IPS-NIHi7 (cell line): ENCODE data around the gene KLRK1.
"Not testable (repeated sequence)": the region's sequence is repeated elsewhere in the genome, so short reads cannot be mapped to it uniquely, and the experiment has no call there.

Source experiments
- DNase-seq: peaks from one replicate; pipeline ENCODE4 v3.0.0; 2012; ENCODE audit warnings: mixed read lengths; ENCODE audit errors: extremely low spot score

KLRK1 gene

GRCh38 chr12:10388624-10389413 lies 1.0 kb downstream of the KLRK1 start:
- no peak for DNase-seq

- DNase-seq = not testable (repeated sequence)
These were observed 2.3 kb downstream of the KLRK1 start for GRCh38 chr12:10387498-10387897.

DNA sequence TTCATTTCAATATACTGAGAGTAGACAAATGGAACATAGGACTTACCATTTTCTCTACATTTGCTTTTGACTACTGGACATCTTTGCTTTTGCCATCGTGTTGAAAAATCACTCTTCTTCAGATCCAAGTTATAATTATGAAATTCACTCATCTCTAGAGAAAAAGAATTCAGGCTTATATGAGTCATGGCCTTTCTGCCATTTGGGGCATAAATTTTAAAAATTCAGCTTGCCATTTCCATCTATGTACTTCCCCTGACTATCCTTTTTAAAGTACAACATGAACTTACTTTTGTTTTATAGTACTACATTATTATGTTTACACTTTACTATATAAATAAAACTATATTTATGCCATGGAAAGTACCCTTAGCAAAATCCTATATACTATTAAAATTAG lies 3.0 kb downstream of the KLRK1 start:
- DNase-seq = no peak

GRCh38 chr12:10385166-10385613 lies 4.7 kb downstream of the KLRK1 start:
- DNase-seq = no peak

DNA sequence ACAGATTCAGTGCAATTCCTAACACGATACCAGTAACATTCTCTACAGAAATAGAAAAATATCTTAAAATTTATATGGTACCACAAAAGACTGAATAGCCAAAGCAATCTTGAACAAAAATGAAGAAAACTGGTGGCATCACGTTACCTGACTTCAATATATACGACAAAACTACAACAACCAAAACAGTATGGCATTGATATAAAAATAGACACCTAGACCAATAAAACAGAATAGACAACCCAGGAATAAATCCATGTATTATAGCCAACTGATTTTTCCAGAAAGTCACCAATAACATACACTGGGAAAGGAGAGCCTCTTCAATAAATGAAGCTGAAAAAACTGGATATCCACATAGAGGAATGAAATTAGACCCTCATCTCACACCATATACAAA lies 5.7 kb downstream of the KLRK1 start:
- DNase-seq = no peak

DNA sequence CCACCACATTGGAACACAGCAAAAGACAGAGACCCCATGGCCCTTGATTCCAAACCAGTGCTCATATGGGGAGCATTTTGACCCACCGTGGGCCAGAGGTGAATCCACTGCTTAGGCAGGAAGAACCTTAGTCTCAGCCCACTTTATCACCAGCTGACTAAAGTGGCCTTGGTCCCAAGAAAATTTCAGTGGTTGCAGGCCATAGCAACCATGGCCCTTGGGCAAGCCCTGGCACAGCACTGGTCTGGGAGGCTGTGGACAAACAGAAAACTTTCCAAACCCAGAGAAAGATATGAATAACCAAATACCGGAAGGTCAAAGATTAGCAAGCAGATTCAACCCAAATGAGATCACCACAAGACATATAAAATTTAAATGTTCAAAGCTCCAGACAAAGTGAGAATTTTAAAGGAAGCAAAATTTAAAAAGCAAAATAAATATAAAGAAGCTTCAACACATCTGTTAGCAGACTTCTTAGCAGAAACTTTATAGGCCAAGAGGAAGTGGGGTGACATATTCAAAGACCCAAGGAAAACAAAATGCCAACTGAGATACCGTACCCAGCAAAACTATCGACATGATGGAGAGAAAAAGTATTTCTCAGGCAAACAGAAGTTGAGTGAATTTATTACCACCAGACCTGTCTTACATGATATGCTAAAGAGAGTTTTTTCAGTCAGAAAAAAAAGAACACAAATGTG lies 7.8 kb downstream of the KLRK1 start:
- DNase-seq = no peak

DNA sequence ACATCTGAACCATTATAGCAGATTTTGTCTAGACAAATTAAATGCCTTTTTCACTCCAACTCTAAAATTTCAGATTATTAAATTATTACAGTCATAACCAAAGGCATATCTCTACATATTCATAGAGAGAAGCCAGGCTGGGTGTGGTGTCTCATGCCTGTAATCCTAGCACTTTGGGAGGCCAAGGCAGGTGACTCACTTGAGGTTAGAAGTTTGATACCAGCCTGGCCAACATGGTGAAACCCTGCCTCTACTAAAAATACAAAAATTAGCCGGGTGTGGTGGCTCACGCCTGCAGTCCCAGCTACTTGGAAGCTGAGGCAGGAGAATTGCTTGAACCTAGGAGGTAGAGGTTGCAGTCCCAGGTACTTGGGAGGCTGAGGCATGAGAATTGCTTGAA lies 11.1 kb downstream of the KLRK1 start:
- DNase-seq = not testable (repeated sequence)

GRCh38 chr12:10374624-10375018 lies 15.2 kb downstream of the KLRK1 start:
- DNase-seq = no peak

DNA sequence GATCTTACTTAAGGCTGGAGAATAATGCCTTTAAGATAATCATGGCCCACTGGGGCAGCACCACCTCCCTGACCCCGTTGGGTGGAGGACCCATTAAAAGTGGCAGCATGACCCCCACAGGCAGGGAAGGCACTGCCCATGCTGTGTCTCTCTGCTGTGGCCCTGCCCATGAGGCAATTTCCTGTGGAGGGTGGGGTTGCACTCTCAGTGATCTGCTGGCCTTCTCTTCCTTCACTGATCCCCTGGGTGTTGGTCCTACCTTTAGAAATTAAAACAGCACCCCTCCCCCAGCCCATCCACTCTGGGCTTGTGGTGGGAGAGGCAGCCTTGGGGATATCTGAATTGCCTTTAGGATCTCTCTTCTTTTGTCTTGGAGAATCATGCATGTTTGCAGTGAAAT lies 17.3 kb downstream of the KLRK1 start:
- DNase-seq = no peak

DNA sequence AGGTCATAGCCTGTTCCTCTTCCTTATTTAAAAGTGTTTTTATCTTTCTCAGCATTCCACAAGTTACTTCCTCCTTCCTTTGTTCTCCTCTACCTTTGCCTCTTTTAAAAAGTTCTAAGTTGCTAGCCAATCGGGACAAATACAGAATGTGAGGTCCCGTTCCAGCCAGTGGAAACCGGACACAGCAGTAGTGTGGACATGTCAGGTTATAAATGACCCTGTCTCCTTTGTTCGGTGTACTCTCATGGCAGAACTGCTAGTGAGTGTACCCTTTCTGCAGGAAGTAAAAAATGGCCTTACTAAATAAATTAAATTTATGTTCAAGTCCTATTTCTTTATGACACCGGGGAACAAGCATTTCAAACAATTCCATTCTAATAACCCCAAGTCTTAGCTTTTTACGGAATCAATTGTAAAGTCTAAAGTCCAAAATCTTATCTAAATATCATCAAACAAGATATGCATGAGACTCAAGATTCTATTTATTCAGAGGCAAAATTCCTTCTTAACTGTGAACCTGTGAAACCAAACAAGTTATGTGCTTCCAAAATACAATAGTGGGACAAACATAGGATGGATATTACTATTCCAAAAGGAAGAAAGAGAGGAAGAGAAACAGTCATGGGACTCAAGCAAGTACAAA lies 17.8 kb downstream of the KLRK1 start:
- not testable (repeated sequence) for DNase-seq

DNA sequence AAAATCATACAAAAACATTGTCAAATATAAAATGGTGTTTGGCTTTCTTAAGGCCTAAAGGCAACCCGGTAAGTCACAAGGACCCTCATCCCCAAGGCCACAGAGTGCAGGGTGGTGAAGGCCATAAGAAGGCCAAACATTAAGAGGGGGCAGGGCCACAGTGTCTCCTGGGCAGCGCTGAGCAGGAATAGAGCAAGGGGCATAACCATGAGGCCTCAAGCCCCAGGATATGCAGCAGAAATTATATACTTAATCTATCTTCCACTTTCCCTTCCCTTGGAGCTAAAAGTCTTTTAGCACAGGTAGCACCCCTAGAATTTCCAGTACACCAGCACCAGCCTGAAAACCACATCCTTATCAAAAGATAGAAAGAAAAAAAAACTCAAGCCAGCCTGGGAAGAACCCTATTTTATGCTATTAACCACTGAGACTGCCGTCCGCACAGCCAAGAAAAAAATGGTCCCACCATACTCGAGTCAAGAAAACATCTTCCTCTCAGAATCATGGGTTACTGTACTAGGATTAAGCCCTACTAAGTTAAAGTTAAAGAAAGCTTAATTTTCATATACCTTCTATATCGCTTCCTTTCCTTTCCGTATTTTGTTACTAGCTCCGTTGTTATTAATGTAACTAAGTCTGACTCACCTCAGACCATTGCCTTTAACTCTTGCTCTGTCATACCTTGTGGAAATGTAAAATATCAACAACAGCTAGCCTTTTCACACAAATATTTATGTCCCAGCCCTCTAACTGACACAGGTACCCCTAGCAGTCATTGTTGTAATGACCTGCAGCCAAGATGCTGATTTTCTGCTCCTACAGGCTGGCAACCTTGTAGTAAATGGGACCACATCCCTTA lies 20.1 kb downstream of the KLRK1 start:
- no peak for DNase-seq

DNA sequence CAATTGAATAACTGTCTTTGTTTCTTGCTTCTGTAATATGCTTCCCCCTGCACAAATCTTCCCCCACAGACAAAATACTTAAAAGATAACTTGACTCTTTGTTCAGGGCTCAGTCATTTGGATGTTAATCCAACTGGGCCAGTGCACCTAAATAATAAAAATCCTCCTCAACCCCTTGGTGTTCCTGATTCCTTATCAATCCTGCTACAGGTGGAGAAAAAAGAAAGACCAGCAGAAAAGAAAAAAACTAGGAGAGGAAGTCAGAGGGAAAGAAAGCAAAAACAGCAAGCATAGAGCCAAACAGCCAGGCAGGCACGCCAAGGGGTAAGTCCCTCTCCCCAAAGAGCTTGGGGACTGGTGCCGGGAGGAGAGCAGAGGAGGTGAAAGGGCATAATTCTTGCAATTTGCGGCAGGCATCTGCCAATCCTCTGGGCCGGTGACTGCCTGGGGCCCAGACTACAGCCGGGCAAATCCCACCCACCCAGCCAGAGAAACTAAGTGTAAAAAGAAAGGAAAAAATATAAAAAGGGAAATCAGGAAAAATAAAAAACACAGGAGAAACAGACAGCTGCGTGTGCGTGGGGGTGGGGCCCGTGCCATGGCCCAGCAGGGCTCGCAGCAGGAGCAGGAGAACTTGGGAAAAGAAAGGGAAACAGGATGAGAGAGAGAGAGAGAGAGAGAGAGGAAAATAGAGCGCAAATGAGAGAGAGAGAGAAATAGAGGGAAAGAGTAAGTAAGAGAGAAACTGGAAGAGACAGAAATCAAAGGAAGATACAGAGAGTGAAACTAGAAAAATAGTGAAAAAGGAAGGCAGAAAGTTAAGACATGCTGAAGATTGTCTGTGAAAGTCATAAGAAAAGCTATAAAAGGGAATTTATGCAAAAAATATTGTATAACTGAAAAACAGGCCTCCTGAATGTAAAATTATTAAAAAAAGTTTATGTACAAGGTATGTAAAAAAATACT lies 21.4 kb downstream of the KLRK1 start:
- no peak for DNase-seq

DNA sequence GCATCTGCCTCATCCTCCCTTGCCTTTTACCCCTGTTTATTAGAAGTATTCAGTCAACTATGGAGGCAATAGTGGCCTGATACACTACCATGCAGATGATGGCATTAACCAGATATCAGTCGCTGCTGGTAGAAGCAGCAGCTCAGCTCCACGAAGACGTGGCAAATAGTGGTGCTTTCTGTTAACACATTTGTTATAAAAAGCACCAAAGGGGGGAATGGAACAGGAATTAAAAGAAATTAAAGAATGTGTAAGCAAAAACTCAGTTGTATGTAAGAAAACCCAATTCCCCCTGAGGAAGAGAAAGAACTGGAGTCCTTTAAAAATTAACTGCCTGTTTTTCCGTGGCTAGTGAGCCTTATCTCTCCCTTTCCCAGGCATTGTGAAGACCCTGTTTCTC lies 22.1 kb downstream of the KLRK1 start:
- not testable (repeated sequence) for DNase-seq

- DNase-seq = no peak
These were observed 23.0 kb downstream of the KLRK1 start for GRCh38 chr12:10366875-10367274.

- DNase-seq = no peak
These were observed 24.0 kb downstream of the KLRK1 start for GRCh38 chr12:10365696-10366405.

- DNase-seq = peak; percentile 57
These were observed 24.8 kb downstream of the KLRK1 start for GRCh38 chr12:10364815-10365622.

DNA sequence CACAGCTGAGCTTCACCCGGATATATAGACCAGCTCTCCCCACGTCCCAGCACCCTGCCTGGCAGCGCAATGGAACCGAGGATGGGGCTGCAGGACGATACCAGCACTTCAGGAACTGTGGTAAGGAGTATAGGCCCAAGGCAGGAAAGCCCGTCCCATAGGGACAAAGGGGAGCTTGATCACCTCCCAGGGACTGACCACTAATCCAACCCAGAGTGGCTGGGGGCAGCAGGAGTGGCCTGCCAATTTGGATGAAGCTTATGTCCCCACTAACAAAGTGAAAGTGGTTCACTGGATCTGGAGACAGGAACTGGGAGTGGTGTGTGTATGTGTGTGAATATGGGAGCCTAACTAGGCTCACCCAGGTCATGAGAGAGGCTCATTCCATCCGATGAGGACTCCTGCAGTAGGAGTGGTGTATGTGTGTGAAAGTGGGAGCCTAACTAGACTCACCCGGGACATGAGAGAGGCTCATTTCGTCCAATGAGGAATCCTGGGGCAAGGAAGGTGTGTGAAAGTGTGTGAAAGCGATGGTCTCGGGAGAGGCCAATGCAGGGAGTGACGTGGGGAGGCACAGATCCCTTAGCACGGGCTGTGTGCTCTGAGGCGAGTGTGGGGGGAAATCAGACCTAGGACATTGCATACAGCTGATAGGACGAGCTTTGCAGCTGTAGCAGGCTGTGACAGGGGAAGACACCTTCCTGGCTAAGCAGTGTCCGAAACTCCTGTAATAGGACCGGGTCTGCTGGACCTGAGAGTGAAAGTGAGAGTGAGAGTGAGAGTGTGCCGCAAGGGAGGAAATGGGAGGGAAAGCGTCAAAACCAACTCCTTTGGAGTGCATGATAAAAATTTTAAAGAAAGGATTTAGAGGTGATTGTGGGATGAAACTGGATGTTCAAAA lies 25.7 kb downstream of the KLRK1 start:
- DNase-seq = peak; percentile 14

DNA sequence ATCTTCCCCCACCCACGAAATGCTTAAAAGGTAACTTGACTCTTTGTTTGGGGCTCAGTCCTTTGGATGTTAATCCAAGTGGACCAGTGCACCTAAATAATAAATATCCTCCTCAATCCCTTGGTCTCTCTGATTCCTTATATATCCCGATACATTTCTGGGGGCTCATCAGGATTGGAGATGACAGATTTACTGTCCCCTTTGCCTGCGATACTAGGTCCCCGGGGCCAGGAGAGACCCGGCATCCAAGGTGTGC lies 26.3 kb downstream of the KLRK1 start:
- no peak for DNase-seq
